Fibroblast of pulmonary artery (primary cell): ENCODE measurements around the gene EFCAB7.
A peak's percentile ranks its signal among the peaks of the same experiment; 100 is the strongest.

Experiments
- DNase-seq: peaks from one replicate; pipeline ENCODE4 v3.0.0-alpha.2; 2010; ENCODE audit warnings: low read depth
- H3K4me3 ChIP-seq: replicated peaks from 2 replicates; pipeline ENCODE4 v1.5.1; 2011; ENCODE audit warnings: low read depth, mild to moderate bottlenecking, control low read depth, low read length, moderate library complexity
- CTCF ChIP-seq: IDR thresholded peaks from 2 replicates; pipeline ENCODE4 v1.5.1; 2011; ENCODE audit warnings: mild to moderate bottlenecking, control low read depth, low read length, inconsistent platforms; ENCODE audit errors: missing control alignments

The EFCAB7 gene

DNA sequence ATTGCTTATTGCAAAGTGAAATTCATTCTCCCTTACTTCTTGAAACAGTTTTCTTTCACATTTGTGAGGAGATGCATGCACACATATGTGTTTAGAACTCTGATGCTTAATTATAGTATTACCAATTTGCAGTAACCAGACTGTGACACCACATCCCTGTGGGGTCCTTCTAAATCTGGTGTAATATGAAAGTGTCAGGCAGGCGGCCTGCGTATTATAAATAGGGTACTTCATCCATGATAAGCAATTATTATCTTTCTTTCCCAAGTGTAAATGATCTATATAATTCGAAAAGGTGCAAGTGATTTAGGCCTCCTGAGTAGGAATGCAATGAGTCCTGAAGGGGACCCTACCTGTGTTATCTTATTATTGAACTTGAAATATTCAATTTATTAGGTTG is 876 bp downstream of the EFCAB7 start:
- no peak for TF ChIP-seq CTCF
- peak overlapping the region; percentile 87 for H3K4me3 ChIP-seq
- DNase-seq = no peak

DNA sequence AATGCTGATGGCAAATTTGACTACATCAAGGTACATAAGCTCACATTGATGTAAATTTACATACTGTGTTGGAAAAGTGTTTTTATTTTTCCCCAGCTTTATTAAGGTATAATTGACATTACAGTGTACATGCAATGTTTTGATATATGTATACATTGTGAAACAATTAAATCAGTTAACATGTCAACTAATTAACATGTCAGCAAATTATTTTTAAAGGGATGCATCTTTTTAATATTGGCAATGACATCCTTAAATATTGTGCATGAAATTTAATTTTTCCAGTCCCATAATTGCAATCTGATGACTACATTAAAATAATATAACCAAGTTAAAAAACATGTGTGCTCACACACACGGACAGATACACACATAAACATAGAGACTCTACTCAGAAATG is 9.4 kb downstream of the EFCAB7 start:
- TF ChIP-seq CTCF = no peak
- no peak overlapping the region for H3K4me3 ChIP-seq
- no peak for DNase-seq

DNA sequence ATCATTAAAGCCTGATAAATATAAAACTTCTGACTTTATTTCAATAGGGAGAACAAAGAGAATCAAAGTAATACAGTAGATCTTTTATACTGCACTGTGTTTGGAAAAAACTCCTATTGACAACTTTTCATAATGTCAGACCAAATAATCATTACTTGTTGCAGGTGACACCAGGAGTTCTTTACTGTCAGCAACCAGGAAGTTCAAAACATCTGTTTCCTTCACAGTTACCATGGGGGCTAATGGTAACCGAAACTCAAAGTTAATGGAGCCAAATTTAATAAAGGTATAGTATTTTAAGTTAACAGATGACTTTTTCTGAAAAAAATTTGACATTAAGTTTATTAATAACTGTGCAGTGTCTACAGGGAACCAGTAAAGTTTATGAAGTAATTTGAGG is 10.6 kb downstream of the EFCAB7 start:
- no peak overlapping the region for H3K4me3 ChIP-seq
- DNase-seq = no peak
- TF ChIP-seq CTCF = no peak

- TF ChIP-seq CTCF = no peak
- no peak for DNase-seq
Observed at GRCh38 chr1:63534406-63534805, 11.1 kb downstream of the EFCAB7 start.

DNA sequence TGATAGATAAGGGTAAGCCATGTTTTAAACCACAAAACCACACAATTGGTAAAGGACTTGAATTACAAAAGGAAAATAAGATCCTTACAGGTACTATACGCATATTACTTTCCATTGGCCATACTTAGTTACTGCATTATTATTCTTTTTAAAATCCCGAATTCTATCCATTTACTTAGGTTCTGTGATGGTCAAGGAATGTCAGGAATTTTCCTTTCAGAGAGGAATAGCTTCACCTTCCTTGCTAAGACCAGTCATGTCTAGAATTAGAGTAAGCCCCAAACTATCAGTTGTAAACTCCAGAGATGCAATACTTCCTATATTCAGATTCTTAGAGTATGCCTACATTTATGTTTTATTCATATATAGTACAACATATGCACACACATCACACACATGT is 13.7 kb downstream of the EFCAB7 start:
- TF ChIP-seq CTCF = no peak
- no peak overlapping the region for H3K4me3 ChIP-seq
- DNase-seq = no peak

More at GRCh38 chr1:63534406-63534805, 11.1 kb downstream of the EFCAB7 start:
- H3K4me3 ChIP-seq = no peak overlapping the region

GRCh38 chr1:63537940-63538339 is 14.6 kb downstream of the EFCAB7 start:
- TF ChIP-seq CTCF = peak; percentile 40
- peak; percentile 45 for DNase-seq
- H3K4me3 ChIP-seq = no peak overlapping the region

DNA sequence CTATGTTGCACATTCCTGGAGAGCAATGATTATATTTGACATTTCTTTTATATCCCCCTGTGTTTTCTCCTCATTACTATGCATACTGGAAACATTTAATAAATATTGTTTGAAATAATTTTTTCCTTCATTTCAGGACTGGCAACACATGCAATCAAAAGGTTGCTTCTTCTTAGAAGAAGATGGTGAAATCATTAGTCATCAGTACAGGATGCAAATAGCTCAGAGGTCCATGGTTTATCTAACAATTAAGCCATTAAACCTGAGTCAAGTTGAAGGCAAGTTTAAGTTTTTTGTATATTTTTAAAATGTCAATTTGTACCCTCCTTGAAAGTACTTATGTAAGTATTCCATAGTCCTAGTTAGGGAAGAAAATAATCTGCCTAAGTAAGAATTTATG is 22.5 kb downstream of the EFCAB7 start:
- peak; percentile 39 for DNase-seq
- TF ChIP-seq CTCF = no peak
- H3K4me3 ChIP-seq = no peak overlapping the region
